Keratinocyte (primary cell): ENCODE measurements around the gene OR9I1. TPM values are rescaled to one million over a fixed set of nuclear protein-coding genes. Genes with fewer than 3 reads are reported as not detected.

Source experiments
- DNase-seq: peaks from one replicate; pipeline ENCODE4 v3.0.0-alpha.2; 2011; ENCODE audit warnings: low read depth, missing footprints, low spot score
- FAIRE-seq: peaks from 2 replicates; lab custom pipeline; 2011; peaks lifted over from hg19 to GRCh38; lab: Jason Lieb, UNC
- H2AFZ ChIP-seq: 2 replicates; pipeline ENCODE4 v1.6.0; 2012; ENCODE audit warnings: low read length, control low read depth, inconsistent platforms; ENCODE audit not compliant: control insufficient read depth
- H3K27ac ChIP-seq: 2 replicates; pipeline ENCODE4 v1.5.1; 2011; ENCODE audit warnings: low read length; ENCODE audit not compliant: control insufficient read depth, insufficient read depth
- H3K27me3 ChIP-seq: 3 replicates; pipeline ENCODE4 v1.6.0; 2011; ENCODE audit warnings: low read length; ENCODE audit not compliant: control insufficient read depth, insufficient read depth; ENCODE audit errors: extremely low read depth
- H3K36me3 ChIP-seq, 2 experiments: 2 replicates in 1 of 2; 3 replicates in 1 of 2; pipeline ENCODE4 v1.5.1; 2011; ENCODE audit warnings: low read length in 2 of 2, mild to moderate bottlenecking in 1 of 2; ENCODE audit not compliant: control insufficient read depth in 2 of 2, insufficient read depth in 2 of 2; ENCODE audit errors: extremely low read depth in 1 of 2
- H3K4me1 ChIP-seq: 3 replicates; pipeline ENCODE4 v1.5.1; 2011; ENCODE audit warnings: low read length; ENCODE audit not compliant: control insufficient read depth, insufficient read depth; ENCODE audit errors: extremely low read depth
- H3K4me2 ChIP-seq: 3 replicates; pipeline ENCODE4 v1.6.0; 2011; ENCODE audit warnings: low read depth, low read length; ENCODE audit not compliant: control insufficient read depth, insufficient read depth; ENCODE audit errors: extremely low read depth
- H3K4me3 ChIP-seq, 3 experiments: fragments of 200-600 bp in 1 of 3; sonication (generic) in 1 of 3; 2 replicates in 2 of 3; 3 replicates in 1 of 3; pipeline ENCODE4 v1.5.1; 2011 to 2016; ENCODE audit warnings: low read length in 3 of 3, mild to moderate bottlenecking in 3 of 3, control low read depth in 2 of 3, inconsistent platforms in 1 of 3, low read depth in 1 of 3, mixed read lengths in 1 of 3, mixed run types in 1 of 3, moderate library complexity in 1 of 3; ENCODE audit not compliant: control insufficient read depth in 2 of 3, insufficient read depth in 2 of 3; ENCODE audit errors: extremely low read depth in 1 of 3
- H3K79me2 ChIP-seq: 2 replicates; pipeline ENCODE4 v1.6.0; 2012; ENCODE audit warnings: low read length; ENCODE audit not compliant: control insufficient read depth, insufficient read depth
- H3K9ac ChIP-seq: 3 replicates; pipeline ENCODE4 v1.6.0; 2011; ENCODE audit warnings: low read length; ENCODE audit not compliant: control insufficient read depth, insufficient read depth; ENCODE audit errors: extremely low read depth
- H3K9me1 ChIP-seq: 3 replicates; pipeline ENCODE4 v1.6.0; 2011; ENCODE audit warnings: low read length; ENCODE audit not compliant: control insufficient read depth, insufficient read depth; ENCODE audit errors: extremely low read depth
- H3K9me3 ChIP-seq: 2 replicates; pipeline ENCODE4 v1.5.1; 2012; ENCODE audit warnings: low read depth, low read length; ENCODE audit not compliant: control insufficient read depth
- H4K20me1 ChIP-seq: 3 replicates; pipeline ENCODE4 v1.6.0; 2011; ENCODE audit warnings: low read length; ENCODE audit not compliant: control insufficient read depth, insufficient read depth; ENCODE audit errors: extremely low read depth
- EZH2 ChIP-seq: IDR thresholded peaks from one replicate; pipeline ENCODE4 v1.6.1; 2012; ENCODE audit warnings: inconsistent platforms, mild to moderate bottlenecking, low read length, moderate library complexity
- dilution Hi-C: fragments of 300-500 bp; cut with MboI; formaldehyde crosslinking; loops from one replicate; pipeline ENCODE4 v1.7.0; 2020; ENCODE audit warnings: low sequenced_read_pairs; ENCODE audit not compliant: extremely low pct_ligation_motif_present
- polyA plus RNA-seq, 5 experiments: library from polyadenylated mRNA; depleted of rRNA in 3 of 5; stranded (reverse) in 3 of 5; stranded (forward) in 1 of 5; unstranded in 1 of 5; fragments of >200 nt; gene quantifications; 1 replicate in 1 of 5; 2 replicates in 3 of 5; 3 replicates in 1 of 5; pipeline versions ENCODE4 v1.2.1 to v1.2.3, GENCODE V29; 2011 to 2012; ENCODE audit warnings: missing spikeins in 2 of 5, low read depth in 1 of 5, low replicate concordance in 1 of 5
- TF ChIP-seq, protein P1 (sequence below), 3 experiments: IDR thresholded peaks in 1 of 3; conservative IDR thresholded peaks in 1 of 3; optimal IDR thresholded peaks in 1 of 3; 2 replicates in 2 of 3; 3 replicates in 1 of 3; pipeline versions ENCODE3 to v1.5.1; 2011; ENCODE audit warnings: low read length in 3 of 3, mild to moderate bottlenecking in 3 of 3, moderate library complexity in 2 of 3, control low read depth in 1 of 3, inconsistent platforms in 1 of 3; ENCODE audit not compliant: insufficient read depth in 2 of 3; ENCODE audit errors: extremely low read depth in 1 of 3

OR9I1 gene
- polyA plus RNA-seq, 1 donor (not counting 4 experiments of a cell fraction or from before 2014, with no cell fraction given) = not detected

DNA sequence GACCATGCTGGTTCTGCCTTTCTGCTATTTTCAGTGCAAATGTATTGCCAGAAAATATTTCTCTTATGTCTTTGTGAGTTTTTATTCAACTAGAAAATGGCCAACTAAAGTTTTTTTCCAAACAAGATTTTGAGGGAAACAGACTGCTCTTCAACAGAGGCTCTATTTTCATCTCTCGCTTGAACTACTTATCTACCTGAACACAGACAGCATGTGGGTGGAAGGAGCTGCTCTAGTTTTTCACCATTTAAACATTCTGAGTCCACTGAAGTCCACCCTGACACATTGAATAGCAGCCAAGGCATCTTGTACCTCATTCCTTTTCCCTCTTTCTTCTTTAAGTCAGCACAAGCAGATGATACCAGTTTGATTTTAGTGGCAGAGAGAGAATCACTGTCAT, 9.8 kb upstream of the OR9I1 start:
- dilution Hi-C loops = no loop called here
- no peak overlapping the region for H3K27ac ChIP-seq
- FAIRE-seq = no peak
- no peaks in the 10 kb centered on the region for H3K36me3 ChIP-seq
- H3K4me3 ChIP-seq = no peak overlapping the region
- H4K20me1 ChIP-seq = no peaks in the 10 kb centered on the region
- H3K9me3 ChIP-seq = no peaks in the 10 kb centered on the region
- no peak overlapping the region for H3K4me2 ChIP-seq
- no peak for TF ChIP-seq EZH2
- TF ChIP-seq, protein P1, sequence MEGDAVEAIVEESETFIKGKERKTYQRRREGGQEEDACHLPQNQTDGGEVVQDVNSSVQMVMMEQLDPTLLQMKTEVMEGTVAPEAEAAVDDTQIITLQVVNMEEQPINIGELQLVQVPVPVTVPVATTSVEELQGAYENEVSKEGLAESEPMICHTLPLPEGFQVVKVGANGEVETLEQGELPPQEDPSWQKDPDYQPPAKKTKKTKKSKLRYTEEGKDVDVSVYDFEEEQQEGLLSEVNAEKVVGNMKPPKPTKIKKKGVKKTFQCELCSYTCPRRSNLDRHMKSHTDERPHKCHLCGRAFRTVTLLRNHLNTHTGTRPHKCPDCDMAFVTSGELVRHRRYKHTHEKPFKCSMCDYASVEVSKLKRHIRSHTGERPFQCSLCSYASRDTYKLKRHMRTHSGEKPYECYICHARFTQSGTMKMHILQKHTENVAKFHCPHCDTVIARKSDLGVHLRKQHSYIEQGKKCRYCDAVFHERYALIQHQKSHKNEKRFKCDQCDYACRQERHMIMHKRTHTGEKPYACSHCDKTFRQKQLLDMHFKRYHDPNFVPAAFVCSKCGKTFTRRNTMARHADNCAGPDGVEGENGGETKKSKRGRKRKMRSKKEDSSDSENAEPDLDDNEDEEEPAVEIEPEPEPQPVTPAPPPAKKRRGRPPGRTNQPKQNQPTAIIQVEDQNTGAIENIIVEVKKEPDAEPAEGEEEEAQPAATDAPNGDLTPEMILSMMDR (optimal IDR thresholded peaks at IDR 0.05 in 1 of 3, IDR thresholded peaks at IDR 0.05 in 1 of 3, conservative IDR thresholded peaks at IDR 0.05 in 1 of 3; ENCODE audit: extremely low read depth in 1 of 3, insufficient read depth in 2 of 3, low read length in 3 of 3) = no peak
- no peaks in the 10 kb centered on the region for H3K9me1 ChIP-seq
- no peak for DNase-seq
- H3K27me3 ChIP-seq = no peaks in the 10 kb centered on the region
- peaks cover 13% of the 10 kb centered on the region for H3K4me1 ChIP-seq
- no peaks in the 10 kb centered on the region for H3K79me2 ChIP-seq
- no peak overlapping the region for H2AFZ ChIP-seq
- no peak overlapping the region for H3K9ac ChIP-seq

DNA sequence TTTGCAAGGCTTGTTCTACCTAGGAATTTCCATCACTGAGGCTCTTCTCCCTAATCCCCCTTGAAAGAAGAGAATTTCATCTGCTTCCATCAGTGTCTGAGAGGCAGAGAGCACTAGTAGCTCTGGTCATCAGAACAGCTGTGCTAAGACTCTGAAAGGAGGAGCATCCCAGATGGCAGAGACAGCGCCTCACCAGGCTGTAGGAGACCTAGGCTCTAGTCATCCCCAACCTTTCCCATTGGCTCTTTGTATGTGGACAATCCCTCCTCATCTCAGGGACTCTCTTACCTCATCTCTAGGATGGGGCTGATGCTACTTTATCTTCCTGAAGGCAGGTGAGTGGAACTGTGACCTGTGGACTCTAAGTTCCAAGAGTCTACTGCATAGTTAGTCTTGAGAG, 8.8 kb upstream of the OR9I1 start:
- H3K9ac ChIP-seq = no peak overlapping the region
- no peaks in the 10 kb centered on the region for H3K27me3 ChIP-seq
- no peaks in the 10 kb centered on the region for H3K9me1 ChIP-seq
- peaks cover 13% of the 10 kb centered on the region for H3K4me1 ChIP-seq
- no peaks in the 10 kb centered on the region for H3K79me2 ChIP-seq
- H3K27ac ChIP-seq = no peak overlapping the region
- TF ChIP-seq, protein P1 (optimal IDR thresholded peaks at IDR 0.05 in 1 of 3, IDR thresholded peaks at IDR 0.05 in 1 of 3, conservative IDR thresholded peaks at IDR 0.05 in 1 of 3; ENCODE audit: extremely low read depth in 1 of 3, insufficient read depth in 2 of 3, low read length in 3 of 3) = no peak
- no peak for TF ChIP-seq EZH2
- FAIRE-seq (no peak), DNase-seq (no peak)
- no peak overlapping the region for H2AFZ ChIP-seq
- no peak overlapping the region for H3K4me3 ChIP-seq
- no peak overlapping the region for H3K4me2 ChIP-seq
- H3K36me3 ChIP-seq = no peaks in the 10 kb centered on the region
- no peaks in the 10 kb centered on the region for H4K20me1 ChIP-seq
- H3K9me3 ChIP-seq = no peaks in the 10 kb centered on the region
- dilution Hi-C loops = no loop called here
